IMR-90 (cell line): ENCODE data around the gene MORN4. TPM values are rescaled to one million over a fixed set of nuclear protein-coding genes. Genes with fewer than 3 reads are reported as not detected.
"Not testable (repeated sequence)": the region's sequence is repeated elsewhere in the genome, so short reads cannot be mapped to it uniquely, and the experiment has no call there.

ENCODE experiments used
- ATAC-seq: fragments of 200-7000 bp; cut with Tn5 transposase; 2 replicates; pipeline ENCODE4 v1.9.1; 2020; ENCODE audit warnings: low read depth, mild to moderate bottlenecking, moderate library complexity
- BruUV-seq: library from RNA; stranded (reverse); fragments of 400-500 nt; replicated peaks from 2 replicates; lab custom pipeline; 2021; lab: Mats Ljungman, UMichigan
- CTCF ChIA-PET: fragments of 300-600 bp; formaldehyde crosslinking; extraction: SDS; loops from one replicate; lab custom pipeline; 2021; ENCODE audit warnings: antibody characterized with exemption; lab: Yijun Ruan, JAX
- POLR2A ChIA-PET: fragments of 300-600 bp; sonication (Branson Sonifier 250); formaldehyde crosslinking; loops from one replicate; lab custom pipeline; 2022; ENCODE audit warnings: antibody characterized with exemption; ENCODE audit not compliant: unreplicated experiment; lab: Charles Lee
- DNase-seq: peaks from one replicate; pipeline ENCODE4 v3.0.0; 2013
- H2AFZ ChIP-seq: replicated peaks from 2 replicates; pipeline ENCODE3; 2013; ENCODE audit warnings: low read length, mild to moderate bottlenecking; ENCODE audit not compliant: poor library complexity
- H2AK5ac ChIP-seq: 2 replicates; pipeline ENCODE4 v1.6.1; 2013; ENCODE audit warnings: low read depth, low read length, inconsistent platforms
- H2AK9ac ChIP-seq: replicated peaks from 2 replicates; pipeline ENCODE3; 2013; ENCODE audit warnings: mild to moderate bottlenecking, low read depth, low read length, moderate library complexity; ENCODE audit not compliant: poor library complexity
- H2BK120ac ChIP-seq: 2 replicates; pipeline ENCODE4 v1.6.1; 2013; ENCODE audit warnings: low read depth, low read length, inconsistent platforms
- H2BK15ac ChIP-seq: 3 replicates; pipeline ENCODE4 v1.6.1; 2013; ENCODE audit warnings: low read depth, low read length, inconsistent platforms
- H2BK20ac ChIP-seq: 2 replicates; pipeline ENCODE4 v1.6.1; 2013; ENCODE audit warnings: low read depth, mild to moderate bottlenecking, inconsistent platforms, low read length, moderate library complexity
- H2BK5ac ChIP-seq: 2 replicates; pipeline ENCODE4 v1.6.1; 2013; ENCODE audit warnings: mild to moderate bottlenecking, low read depth, low read length, inconsistent platforms; ENCODE audit not compliant: poor library complexity, severe bottlenecking
- H3K14ac ChIP-seq: replicated peaks from 2 replicates; pipeline ENCODE4 v1.6.1; 2013; ENCODE audit warnings: low read depth, low read length, inconsistent platforms
- H3K18ac ChIP-seq: 2 replicates; pipeline ENCODE4 v1.6.1; 2013; ENCODE audit warnings: low read depth, low read length, control low read depth
- H3K23ac ChIP-seq: 2 replicates; pipeline ENCODE4 v1.6.1; 2013; ENCODE audit warnings: low read depth, low read length, inconsistent platforms
- H3K27ac ChIP-seq: 2 replicates; pipeline ENCODE4 v1.5.1; 2013; ENCODE audit warnings: mild to moderate bottlenecking, control low read depth, low read length; ENCODE audit not compliant: insufficient read depth
- H3K27me3 ChIP-seq: 2 replicates; pipeline ENCODE4 v1.6.1; 2013; ENCODE audit warnings: low read length; ENCODE audit not compliant: control insufficient read depth, insufficient read depth
- H3K36me3 ChIP-seq: 2 replicates; pipeline ENCODE4 v1.6.1; 2013; ENCODE audit warnings: low read length, mixed read lengths; ENCODE audit not compliant: control insufficient read depth, insufficient read depth
- H3K4ac ChIP-seq: 2 replicates; pipeline ENCODE4 v1.6.1; 2013; ENCODE audit warnings: low read depth, low read length, inconsistent platforms
- H3K4me1 ChIP-seq: 2 replicates; pipeline ENCODE4 v1.6.1; 2013; ENCODE audit warnings: low read length, mixed read lengths; ENCODE audit not compliant: control insufficient read depth, insufficient read depth
- H3K4me2 ChIP-seq: 2 replicates; pipeline ENCODE4 v1.6.1; 2013; ENCODE audit warnings: low read depth, mild to moderate bottlenecking, control low read depth, low read length, moderate library complexity
- H3K4me3 ChIP-seq: 2 replicates; pipeline ENCODE4 v1.5.1; 2013; ENCODE audit warnings: low read depth, mild to moderate bottlenecking, control low read depth, low read length, moderate library complexity; ENCODE audit not compliant: insufficient read depth
- H3K56ac ChIP-seq: 2 replicates; pipeline ENCODE4 v1.6.1; 2013; ENCODE audit warnings: low read length, inconsistent platforms; ENCODE audit not compliant: insufficient read depth; ENCODE audit errors: extremely low read depth
- H3K79me1 ChIP-seq, 2 experiments: 2 replicates each; pipeline ENCODE4 v1.6.1; 2013; ENCODE audit warnings: low read length in 2 of 2, inconsistent platforms in 1 of 2, low read depth in 1 of 2
- H3K9ac ChIP-seq: 2 replicates; pipeline ENCODE4 v1.6.1; 2013; ENCODE audit warnings: low read depth, low read length, control low read depth
- H3K9me1 ChIP-seq: 2 replicates; pipeline ENCODE4 v1.6.1; 2013; ENCODE audit warnings: low read length, inconsistent platforms; ENCODE audit not compliant: insufficient read depth
- H3K9me3 ChIP-seq: 2 replicates; pipeline ENCODE4 v1.6.1; 2013; ENCODE audit warnings: low read length; ENCODE audit not compliant: control insufficient read depth, insufficient read depth
- H4K20me1 ChIP-seq: 2 replicates; pipeline ENCODE4 v1.6.1; 2013; ENCODE audit warnings: low read length, inconsistent platforms; ENCODE audit not compliant: insufficient read depth
- H4K5ac ChIP-seq: 2 replicates; pipeline ENCODE4 v1.6.1; 2013; ENCODE audit warnings: mild to moderate bottlenecking, low read depth, low read length, control low read depth
- H4K8ac ChIP-seq, 2 experiments: 2 replicates each; pipeline ENCODE4 v1.6.1; 2013; ENCODE audit warnings: low read depth in 2 of 2, low read length in 2 of 2, control low read depth in 1 of 2, inconsistent platforms in 1 of 2
- H4K91ac ChIP-seq: 2 replicates; pipeline ENCODE4 v1.6.1; 2013; ENCODE audit warnings: low read depth, low read length, inconsistent platforms; ENCODE audit not compliant: insufficient read depth
- WGBS, 2 experiments: methylation state at CpG; one replicate each; pipeline versions ENCODE4 v1.1.5 to v1.1.7; 2013; ENCODE audit warnings: missing lambda C conversion rate in 2 of 2; ENCODE audit not compliant: insufficient read length in 1 of 2; ENCODE audit errors: extremely low coverage in 2 of 2; 5-methylcytosine and 5-hydroxymethylcytosine counted together
- dilution Hi-C: fragments of 300-500 bp; cut with HindIII; formaldehyde crosslinking; loops from one replicate; pipeline ENCODE4 v1.14.3; 2018; ENCODE audit warnings: low sequenced_read_pairs; ENCODE audit not compliant: unreplicated experiment
- in situ Hi-C: fragments of 300-500 bp; cut with MboI; formaldehyde crosslinking; loops from 3 replicates; pipeline ENCODE4 v1.14.3; 2019; ENCODE audit warnings: low sequenced_read_pairs, inconsistent platforms, mixed read lengths
- intact Hi-C: fragments of 100-400 bp; cut with micrococcal nuclease; formaldehyde crosslinking; loops from 2 replicates; pipeline ENCODE4 v1.10.0; 2022
- polyA plus RNA-seq, 3 experiments: library from polyadenylated mRNA; depleted of rRNA; stranded (reverse); fragments of >200 nt; gene quantifications; 2 replicates each; pipeline ENCODE4 v1.2.3, GENCODE V29; 2012; ENCODE audit warnings: low replicate concordance in 1 of 3
- total RNA-seq: library from RNA; depleted of rRNA; stranded (reverse); fragments of >200 nt; gene quantifications from 2 replicates; pipeline ENCODE4 v1.2.3, GENCODE V29; 2012

Gene MORN4
- total and polyA plus RNA-seq, 2 of the 4 experiments (the other 2 are of a cell fraction), result 3.2 to 8.4 TPM

GRCh38 chr10:97639090-97639489 lies 5.8 kb upstream of the MORN4 start:
- H3K79me1 ChIP-seq, result peaks cover 4 to 25% of the 10 kb centered on the region in 2 experiments; a peak in 3 of 4 replicates
- DNase-seq, H4K8ac ChIP-seq, H4K5ac ChIP-seq, H3K14ac ChIP-seq, H4K91ac ChIP-seq, H3K4me3 ChIP-seq, ATAC-seq, H3K9ac ChIP-seq, H3K4me2 ChIP-seq, H3K27ac ChIP-seq, H3K27me3 ChIP-seq, H3K9me3 ChIP-seq, H4K20me1 ChIP-seq, H3K36me3 ChIP-seq, H2BK15ac ChIP-seq, H2BK120ac ChIP-seq, POLR2A ChIA-PET, H2BK5ac ChIP-seq, BruUV-seq, H3K4me1 ChIP-seq, H3K18ac ChIP-seq, H2AFZ ChIP-seq, H3K9me1 ChIP-seq, in situ Hi-C loops, H3K4ac ChIP-seq, H2AK5ac ChIP-seq, dilution Hi-C loops, H2AK9ac ChIP-seq, H3K56ac ChIP-seq, intact Hi-C loops, H2BK20ac ChIP-seq, H3K23ac ChIP-seq: not testable (repeated sequence)
- no CpG with 5 or more reads among the region's 3 CpGs for WGBS, 2 experiments
- CTCF ChIA-PET, result interaction anchor here (0.7 kb wide), 1 partner anchor 51 kb away, joined by 6 read pairs; no protein-coding TSS in a partner anchor
